Medulla oblongata (tissue), 1 donor: ENCODE measurements around the gene UBASH3B.
"Not testable (repeated sequence)": the region's sequence is repeated elsewhere in the genome, so short reads cannot be mapped to it uniquely, and the experiment has no call there.

Source experiments
- DNase-seq: peaks from one replicate; pipeline ENCODE4 v3.0.0-alpha.2; 2015; ENCODE audit errors: extremely low spot score

Gene UBASH3B

DNA sequence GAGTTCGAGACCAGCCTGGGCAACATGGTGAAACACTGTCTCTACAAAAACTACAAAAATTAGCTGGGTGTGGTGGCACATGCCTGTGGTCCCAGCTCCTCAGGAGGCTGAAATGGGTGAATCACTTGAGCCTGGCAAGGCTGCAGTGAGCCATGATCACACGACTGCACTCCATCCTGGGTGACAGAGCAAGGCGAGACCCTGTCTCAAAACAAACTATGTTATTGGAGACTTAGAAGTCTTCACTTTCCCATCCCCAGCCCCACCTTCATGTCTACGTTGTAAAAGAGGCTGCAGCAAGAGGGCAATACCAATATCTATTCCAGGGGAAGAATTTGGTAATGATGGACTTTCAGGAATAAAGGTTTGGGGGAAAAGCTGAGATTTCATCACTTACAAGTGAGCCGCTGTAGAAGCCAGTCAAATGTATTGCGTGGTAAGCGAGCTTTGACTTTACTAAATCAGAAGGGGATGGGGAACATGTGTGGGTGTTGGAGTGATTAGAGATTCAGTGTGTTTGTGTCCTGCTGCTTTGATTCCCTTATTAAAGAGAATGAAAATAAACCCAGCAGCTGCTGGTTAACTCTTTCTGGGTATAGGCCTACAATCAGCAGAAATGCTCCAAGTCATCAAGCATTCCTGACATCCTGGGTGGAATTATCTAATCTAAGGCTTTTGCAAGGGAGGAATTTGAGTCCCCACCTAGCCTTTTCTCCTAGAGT is 53.7 kb downstream of the UBASH3B start:
- DNase-seq: no peak

- DNase-seq: no peak
These were observed 55.8 kb downstream of the UBASH3B start for GRCh38 chr11:122711362-122711761.

DNA sequence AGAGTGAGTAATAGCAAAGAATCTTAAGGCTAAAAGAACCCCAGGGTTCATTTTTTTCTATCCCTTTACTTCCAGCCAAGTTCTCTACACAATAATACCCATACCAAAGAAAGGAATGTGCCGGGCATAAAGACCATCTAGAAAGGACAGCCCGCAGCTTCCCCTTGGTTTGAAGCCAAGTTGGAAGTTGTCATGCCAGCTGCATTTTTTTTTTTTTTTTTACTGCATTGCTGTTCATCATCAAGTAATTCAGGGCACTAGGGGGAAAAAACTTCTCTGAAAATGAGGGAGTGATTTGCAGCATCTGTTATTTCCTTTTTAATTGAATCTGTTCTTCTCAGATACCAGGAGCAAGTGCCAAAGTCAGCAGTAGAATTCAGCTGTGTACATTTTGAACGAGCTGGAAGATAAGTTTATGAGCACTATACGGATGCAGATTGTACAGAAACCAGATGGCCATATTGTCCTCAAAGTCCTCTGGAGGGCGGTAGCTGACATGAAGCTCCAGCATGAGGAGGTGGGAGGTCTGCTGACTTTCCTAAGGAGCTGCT is 56.4 kb downstream of the UBASH3B start:
- DNase-seq: no peak

DNA sequence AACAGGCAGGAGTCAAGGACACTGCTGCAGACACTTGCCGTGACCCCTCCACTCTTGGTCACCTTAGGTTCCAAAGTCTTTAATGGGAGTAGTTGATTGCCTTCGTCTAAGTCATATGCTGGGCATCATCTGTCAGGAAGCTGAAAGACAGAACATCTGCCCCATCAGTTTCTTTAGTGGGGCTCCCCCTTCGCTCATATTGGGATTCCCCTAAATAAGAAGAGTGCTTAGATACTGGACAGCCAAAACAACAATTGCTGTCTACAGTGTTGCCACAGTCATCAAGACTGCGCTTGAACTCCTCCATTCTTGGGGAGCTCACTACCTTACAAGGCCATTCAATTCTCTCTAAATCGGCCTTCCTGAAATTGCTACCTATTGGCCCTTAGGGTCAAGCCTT is 58.5 kb downstream of the UBASH3B start:
- no peak for DNase-seq

DNA sequence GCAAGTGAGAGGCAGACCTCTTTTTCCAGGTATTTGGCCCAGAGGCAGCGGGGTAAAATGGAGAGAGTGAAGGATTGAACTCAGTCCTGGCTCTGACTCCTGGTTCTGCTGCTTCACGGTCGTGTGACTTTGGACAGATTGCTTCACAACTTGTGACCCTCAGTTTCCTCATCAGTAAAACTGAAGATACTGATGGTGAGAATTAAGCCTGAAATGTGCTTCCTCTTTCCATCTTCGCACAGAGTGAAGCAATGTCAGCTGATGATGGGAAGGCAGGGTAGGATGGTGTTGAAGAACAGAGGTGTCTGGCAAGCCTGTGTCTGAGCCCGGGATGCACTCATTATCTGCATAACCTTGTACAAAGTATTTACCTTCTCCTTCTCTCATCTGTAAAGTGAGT is 59.0 kb downstream of the UBASH3B start:
- DNase-seq: no peak

DNA sequence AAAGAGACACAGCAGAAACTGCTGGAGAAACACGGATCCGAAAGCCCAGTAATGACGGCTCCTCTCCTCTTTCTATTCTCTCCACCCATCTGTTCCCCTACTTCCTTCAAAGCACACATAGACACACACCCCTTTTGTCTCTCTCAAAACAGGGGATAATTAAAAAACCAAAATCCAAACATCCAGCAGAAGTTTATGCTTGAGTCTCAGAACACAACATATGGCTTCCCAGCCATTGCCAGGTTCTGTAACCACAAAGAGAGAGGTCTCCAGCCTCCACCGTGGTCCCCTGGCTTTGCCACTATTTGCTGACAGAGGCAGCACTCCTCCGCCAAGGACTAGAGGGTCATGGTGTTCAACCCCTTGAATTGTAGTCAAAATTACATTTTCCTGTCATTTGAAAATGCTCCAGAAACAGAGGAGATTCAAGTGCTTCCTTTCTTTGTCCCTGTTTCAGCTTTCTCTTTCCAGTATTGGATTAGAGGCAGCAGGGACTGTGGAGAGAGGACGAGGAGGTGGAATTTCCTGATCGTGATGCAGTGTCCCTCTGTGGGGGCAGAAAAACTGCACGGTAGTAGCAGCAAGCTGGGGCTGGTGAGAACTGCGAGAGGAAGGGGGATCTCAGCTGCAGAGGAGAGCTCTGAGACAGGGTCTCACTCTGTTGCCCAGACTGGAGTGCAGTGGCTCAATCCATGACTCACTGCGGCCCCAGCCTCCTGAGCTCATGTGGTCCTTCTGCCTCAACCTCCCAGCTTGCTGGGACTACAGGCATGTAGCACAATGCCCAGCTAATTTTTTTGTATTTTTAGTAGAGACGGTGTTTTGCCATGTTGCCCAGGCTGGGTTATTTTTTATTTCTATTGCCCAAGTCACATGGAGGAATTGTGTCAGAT is 60.3 kb downstream of the UBASH3B start:
- no peak for DNase-seq

DNA sequence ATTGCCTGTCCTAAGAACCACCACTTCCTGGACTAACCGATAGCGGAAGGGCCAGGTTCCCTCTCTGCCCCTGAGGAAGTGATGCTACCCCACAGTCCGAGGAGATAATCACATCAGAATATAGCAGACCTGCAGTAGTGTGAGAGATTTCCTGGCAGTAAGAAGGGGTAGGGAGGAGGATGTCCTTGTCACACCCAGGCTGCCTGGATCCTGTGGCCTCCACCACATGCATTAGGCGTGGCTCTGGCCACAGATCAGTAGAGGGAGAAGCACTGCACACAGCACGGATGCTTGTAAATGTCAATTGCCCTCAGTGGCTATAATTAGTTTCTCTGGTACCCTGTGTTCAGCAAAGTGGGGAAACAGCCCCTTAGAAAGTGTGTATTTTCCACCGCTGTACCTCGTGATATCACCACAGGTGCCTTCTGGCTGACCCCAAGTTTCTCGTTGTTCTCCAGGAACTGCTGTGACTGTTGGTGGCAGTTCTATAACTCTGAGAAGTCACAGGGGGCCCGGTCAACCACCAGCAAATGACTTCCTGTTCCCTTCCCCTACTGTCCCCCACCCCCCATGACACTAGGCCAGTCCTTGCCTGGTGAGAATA is 61.8 kb downstream of the UBASH3B start:
- no peak for DNase-seq

- DNase-seq: no peak
These were observed 64.8 kb downstream of the UBASH3B start for GRCh38 chr11:122720107-122720881.

DNA sequence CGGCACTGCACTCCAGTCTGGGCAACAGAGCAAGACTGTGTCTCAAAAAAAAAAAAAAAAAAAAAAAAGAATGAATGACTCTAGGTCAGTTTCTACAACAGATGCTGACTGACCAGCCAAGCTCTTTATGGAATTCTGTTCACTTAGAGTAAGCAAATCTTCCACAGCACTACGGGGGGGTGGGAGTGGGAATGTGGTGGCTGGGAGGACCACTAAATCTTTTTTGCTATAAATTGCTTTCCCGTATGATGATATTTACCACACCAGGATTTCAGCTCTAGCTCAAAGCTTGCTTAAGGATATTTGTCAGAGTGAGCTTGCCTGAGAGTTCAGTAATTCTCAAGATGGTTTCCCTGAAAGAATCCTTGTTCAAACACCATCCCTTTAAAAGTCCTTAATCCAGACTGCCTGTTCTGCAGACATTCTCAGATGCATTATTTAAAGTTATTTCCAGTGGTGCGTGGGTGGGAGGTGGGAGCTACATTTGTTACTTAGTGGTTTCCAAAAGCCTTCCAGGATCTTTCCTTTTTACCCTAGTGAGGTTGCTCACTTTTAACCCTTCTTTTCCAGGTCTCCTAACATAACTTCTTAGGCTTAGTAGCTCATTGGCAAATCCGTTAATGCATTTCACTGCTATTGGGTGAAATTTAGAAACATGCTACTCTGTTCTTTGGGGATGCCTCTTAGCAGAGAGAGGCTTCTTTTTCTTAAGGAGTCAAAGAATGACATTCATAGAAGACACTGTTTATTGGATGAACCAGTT is 65.9 kb downstream of the UBASH3B start:
- DNase-seq: no peak

DNA sequence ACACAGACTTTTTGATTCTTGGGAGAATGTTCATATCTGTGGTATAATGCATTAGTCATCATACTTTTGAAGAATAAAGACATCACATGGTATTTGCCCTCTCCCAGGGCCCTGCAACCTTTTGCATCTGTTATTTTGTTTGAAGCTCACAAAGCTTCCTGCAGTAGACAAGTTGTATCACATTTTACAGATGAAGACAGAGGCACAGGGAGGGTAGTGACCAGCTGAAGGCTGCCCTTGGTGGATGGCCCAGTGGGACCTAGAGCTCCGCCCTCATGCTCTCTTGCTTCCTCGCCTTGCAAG is 66.4 kb downstream of the UBASH3B start:
- DNase-seq: no peak

DNA sequence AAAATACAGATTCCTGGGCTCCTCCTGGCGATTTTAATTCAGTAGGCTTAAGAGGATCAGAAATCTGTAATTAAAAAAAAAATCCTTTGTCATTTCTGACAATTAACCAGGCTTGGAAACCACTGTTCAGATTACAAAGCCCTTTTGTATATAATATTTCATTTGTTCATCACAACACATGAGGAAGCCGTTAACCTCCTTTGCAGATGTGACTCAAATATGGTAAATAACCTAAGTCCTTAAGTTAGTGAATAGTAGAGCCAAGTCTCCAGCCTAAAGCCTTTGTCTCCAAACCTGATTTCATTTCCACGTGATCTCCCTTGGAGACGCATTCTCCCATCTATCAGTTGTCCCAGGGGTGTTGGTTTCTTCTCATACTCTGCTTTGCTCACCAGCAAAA is 67.6 kb downstream of the UBASH3B start:
- DNase-seq: no peak

DNA sequence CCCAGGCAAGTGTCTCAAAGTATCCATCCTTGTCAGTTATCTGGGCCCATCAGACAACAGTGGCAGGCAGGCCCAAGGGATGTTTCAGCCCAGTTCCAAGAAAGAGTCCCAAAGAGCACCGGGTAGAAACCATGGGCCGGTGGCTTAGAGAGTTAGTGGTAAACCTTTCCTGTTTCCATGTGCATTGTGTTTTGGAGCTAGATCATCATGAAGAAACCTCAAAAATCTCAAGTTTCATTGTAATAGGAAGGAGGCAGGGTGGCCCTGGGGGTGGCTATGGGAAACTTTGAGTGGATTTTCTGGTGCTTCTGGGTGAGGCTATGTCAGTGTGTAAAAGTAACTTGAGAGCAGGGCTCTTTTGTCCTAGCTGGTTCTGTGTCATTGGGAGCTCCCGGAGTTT is 68.1 kb downstream of the UBASH3B start:
- DNase-seq: no peak

DNA sequence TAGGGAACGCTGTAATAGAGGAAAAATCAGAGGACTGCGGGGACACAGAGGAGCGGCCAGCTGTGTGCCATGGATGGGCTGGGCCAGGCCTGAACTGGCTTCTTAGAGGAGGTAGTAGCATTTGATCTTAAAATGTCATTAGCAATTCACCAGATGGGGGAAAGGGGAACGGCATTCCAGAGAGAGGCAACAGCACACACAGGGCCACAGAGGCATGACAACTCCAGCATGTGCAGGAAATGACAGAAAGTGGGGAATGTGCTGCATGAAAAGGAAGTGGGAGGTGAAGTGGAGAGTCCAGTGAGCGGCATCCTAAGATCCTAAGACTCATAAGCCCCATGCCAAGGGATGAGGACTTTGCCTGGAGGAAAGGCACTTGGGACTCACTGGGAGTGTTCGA is 69.0 kb downstream of the UBASH3B start:
- DNase-seq: no peak

- DNase-seq: no peak
These were observed 70.5 kb downstream of the UBASH3B start for GRCh38 chr11:122726028-122726427.

GRCh38 chr11:122727101-122727929 is 71.8 kb downstream of the UBASH3B start:
- no peak for DNase-seq

DNA sequence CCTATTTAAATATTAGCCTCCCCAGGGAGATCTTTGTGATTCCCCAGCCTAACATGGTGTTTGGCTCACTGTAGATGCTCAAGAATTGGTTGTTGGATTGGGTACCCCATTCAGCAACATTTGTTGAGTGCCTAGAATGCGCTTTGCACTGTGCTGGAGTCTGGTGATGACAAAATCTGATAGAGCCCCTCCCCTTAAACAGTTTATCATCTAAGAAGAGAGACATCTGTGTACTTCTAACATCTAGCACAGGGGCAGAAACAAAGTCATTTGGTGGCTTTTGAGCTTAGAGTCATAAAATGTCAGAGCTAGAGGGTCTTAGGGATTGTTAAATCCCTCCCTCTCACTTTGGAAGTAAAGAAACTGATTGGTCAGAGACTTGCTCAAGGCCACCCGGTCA is 73.0 kb downstream of the UBASH3B start:
- no peak for DNase-seq

DNA sequence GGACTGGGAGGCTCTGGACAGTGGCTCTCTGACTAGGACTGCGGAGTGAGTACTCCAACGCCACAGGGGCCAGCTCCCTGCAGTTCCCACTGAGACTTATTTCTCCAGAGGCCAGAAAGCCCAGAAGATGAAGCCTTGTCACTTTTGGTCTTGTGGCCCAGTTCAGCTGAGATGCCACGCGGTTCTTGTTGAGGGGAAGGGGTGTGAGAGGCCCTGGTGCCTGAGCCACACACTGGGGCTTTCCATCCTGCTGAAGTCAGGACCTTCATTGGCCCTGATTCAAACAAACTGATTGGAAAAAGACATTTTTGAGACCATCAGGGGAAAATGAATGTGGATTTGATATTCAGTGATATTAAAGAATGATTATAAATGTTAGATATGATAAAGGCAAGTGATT is 73.6 kb downstream of the UBASH3B start:
- no peak for DNase-seq

DNA sequence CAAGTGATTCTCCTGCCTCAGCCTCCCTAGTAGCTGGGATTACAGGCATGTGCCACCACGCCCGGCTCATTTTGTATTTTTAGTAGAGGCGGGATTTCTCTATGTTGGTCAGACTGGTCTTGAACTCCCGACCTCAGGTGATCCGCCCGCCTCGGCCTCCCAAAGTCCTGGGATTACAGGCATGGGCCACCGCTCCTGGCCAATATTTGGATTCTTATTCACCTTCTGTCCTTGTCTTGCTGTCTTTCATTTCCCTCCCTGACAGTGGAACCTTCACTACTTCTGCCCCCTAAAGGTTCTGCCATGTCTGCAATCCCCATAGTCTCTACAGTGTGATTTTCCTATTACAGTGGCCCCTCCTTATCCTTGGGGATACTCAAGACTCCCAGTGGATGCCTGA is 75.2 kb downstream of the UBASH3B start:
- DNase-seq: not testable (repeated sequence)

- no peak for DNase-seq
These were observed 76.0 kb downstream of the UBASH3B start for GRCh38 chr11:122731500-122731913.
